Measurements from ENCODE around the gene ACKR4.
A peak's percentile ranks its signal among the peaks of the same experiment; 100 is the strongest.
"Not testable (repeated sequence)": the region's sequence is repeated elsewhere in the genome, so short reads cannot be mapped to it uniquely, and the experiment has no call there.

ACKR4 gene

DNA sequence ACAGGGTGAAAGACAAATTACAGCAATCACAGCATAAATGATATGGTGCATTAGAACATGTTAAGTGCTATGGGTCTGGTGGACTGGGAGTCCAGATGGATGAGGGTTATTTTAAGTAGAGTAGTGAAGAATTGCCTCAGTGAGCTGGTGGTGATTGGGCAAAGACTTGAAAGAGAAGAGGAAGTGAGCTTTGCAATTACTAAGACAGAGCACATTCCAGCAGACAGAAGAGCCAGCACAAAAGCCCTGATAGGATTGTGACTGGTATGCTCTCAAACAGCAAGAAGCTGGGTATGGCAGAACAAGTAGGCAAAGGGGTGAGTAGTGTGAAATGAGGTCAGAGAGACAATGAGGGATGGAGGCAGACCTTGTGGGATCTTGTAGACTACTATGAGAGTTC is 2.1 kb upstream of the ACKR4 start:
- DNase-seq = peak; percentile 30

GRCh38 chr3:132596326-132596725 is 744 bp upstream of the ACKR4 start:
- DNase-seq = no peak

- no peak for DNase-seq
Observed at GRCh38 chr3:132597660-132598059, 590 bp downstream of the ACKR4 start.

GRCh38 chr3:132598181-132598580 is 1.1 kb downstream of the ACKR4 start:
- no peak for DNase-seq

DNA sequence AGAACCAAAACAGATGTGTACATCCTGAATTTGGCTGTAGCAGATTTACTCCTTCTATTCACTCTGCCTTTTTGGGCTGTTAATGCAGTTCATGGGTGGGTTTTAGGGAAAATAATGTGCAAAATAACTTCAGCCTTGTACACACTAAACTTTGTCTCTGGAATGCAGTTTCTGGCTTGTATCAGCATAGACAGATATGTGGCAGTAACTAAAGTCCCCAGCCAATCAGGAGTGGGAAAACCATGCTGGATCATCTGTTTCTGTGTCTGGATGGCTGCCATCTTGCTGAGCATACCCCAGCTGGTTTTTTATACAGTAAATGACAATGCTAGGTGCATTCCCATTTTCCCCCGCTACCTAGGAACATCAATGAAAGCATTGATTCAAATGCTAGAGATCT is 3.5 kb downstream of the ACKR4 start:
- not testable (repeated sequence) for DNase-seq

DNA sequence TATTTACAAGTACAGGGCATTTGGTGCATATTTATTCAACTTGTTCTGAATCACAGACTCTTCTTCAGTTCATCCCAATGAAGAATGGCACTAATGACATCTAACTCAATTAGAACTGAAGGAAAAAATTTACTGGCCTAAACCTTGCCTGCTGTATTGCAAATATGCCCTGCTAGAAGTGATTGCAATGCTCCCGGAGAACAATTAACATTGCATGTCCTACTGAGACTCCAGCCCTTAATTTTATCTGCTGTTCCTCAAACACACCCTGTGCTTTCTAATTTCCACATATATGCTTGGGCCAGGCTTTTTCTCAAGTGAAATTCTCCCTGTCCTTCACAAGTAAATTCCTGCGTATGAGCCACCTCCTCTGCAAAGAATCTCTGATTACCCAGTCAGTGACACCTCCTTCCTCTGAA is 8.3 kb downstream of the ACKR4 start:
- no peak for DNase-seq

- no peak for DNase-seq
Observed at GRCh38 chr3:132606085-132606484, 9.0 kb downstream of the ACKR4 start.

DNA sequence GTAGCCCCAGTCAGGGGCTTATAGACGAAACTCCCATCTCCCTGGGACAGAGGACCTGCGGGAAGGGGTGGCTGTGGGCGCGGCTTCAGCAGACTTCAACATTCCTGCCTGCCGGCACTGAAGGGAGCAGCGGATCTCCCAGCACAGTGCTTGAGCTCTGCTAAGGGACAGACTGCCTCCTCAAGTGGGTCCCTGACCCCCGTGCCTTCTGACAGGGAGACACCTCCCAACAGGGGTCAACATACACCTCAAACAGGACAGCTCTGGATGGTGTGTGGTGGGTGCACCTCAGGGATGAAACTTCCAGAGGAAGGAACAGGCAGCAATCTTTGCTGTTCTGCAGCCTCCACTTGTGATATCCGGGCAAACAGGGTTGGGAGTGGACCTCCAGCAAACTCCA is 9.6 kb downstream of the ACKR4 start:
- not testable (repeated sequence) for DNase-seq

GRCh38 chr3:132615301-132615700 is 18.2 kb downstream of the ACKR4 start:
- DNase-seq = not testable (repeated sequence)

GRCh38 chr3:132615881-132616280 is 18.8 kb downstream of the ACKR4 start:
- DNase-seq = peak; percentile 12

- DNase-seq = no peak
Observed at GRCh38 chr3:132616780-132617179, 19.7 kb downstream of the ACKR4 start.

DNA sequence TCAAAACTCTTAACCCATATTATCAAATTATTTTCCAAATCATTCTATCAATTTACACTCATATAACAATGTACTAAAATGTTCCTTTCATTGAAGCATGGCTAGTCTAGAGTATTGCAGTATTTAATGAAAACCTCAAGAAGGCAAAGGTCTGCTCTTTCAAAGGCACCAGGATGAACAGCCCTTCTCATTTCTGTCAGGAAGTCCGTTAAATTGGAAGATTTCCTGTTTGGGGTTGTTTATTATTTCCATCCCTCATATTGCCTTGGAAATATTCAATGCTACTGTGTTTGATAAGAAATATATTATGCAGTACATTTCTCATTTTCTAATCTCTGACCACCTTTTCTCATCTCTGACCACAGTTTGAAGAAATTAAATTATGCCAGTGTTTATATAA is 25.1 kb downstream of the ACKR4 start:
- DNase-seq = no peak

- no peak for DNase-seq
Observed at GRCh38 chr3:132622761-132623160, 25.7 kb downstream of the ACKR4 start.

GRCh38 chr3:132623646-132624045 is 26.6 kb downstream of the ACKR4 start:
- no peak for DNase-seq

GRCh38 chr3:132624790-132625189 is 27.7 kb downstream of the ACKR4 start:
- no peak for DNase-seq

GRCh38 chr3:132625613-132626012 is 28.5 kb downstream of the ACKR4 start:
- no peak for DNase-seq

DNA sequence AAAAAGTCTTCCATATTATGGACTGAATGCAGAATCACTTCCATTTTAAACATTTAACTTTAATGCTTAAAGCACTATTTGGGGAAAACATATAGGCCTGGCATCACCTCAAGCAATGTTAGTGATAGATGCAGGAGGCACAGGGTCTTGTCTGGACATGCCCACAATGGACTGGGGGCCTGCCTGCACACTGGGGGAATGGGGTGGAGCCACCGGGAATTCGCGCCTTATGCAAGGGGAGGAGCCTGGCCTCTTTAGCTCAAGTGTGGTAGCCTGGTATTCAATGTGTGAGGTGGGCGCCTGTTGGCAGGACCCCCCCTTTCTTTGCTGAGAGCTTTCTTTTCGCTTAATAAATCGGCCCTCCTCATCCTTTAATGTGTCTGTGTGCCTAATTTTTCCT is 29.9 kb downstream of the ACKR4 start:
- no peak for DNase-seq

GRCh38 chr3:132628157-132628556 is 31.1 kb downstream of the ACKR4 start:
- DNase-seq = no peak

GRCh38 chr3:132629928-132630327 is 32.9 kb downstream of the ACKR4 start:
- no peak for DNase-seq

DNA sequence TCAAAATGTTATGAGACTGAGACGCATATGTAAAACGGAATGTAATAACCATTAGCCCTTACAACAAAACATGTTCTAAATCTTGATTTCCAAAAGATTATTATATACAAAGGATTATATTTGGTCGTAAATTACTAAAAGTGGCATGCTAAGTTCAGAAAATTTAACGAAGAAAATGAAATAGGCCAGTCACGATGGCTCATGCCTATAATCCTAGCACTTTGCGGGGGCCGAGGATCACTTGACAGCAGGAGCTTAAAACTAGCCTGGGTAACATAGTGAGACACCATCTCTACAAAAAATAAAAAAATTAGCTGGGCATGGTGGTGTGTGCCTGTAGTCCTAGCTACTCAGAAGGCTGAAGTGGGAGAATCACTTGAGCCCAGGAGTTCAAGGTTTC is 33.5 kb downstream of the ACKR4 start:
- DNase-seq = no peak

DNA sequence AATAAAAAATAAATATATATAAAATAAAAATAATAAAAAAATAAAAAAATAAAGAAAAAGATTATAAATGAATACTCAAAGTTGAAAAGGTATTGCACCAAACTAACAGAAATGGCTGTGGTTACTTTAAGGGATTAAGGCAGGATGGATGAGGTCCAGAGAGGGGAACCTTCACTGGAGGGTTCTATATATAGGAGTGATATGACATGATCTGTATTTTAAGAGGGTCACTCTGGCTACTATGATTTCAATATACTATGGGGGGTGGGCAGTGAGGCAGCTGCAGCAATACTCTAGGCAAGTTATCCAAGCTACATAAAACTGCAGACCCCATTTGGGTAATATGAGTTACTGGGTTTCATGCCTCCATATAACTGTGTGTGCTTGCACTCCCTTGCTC is 38.0 kb downstream of the ACKR4 start:
- DNase-seq = no peak

DNA sequence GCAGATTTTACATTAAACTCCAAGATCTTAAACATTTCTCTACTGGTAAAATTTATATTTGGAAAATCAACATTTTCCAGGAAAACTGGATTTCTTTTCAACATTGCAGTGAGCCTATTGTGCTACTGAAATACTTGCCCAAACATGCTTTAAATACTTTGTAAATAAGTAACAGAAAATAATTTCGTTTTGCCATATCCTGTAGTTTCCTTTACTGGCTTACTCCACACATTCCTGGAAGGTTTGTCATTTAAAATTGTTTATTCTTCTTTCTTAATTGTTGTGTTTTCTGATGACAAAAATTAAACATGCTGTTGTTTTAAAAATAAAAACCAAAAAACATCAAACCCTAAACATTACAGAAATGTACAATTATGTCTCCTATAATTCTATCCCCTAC is 40.5 kb downstream of the ACKR4 start:
- no peak for DNase-seq

- no peak for DNase-seq
Observed at GRCh38 chr3:132638706-132639105, 41.6 kb downstream of the ACKR4 start.

DNA sequence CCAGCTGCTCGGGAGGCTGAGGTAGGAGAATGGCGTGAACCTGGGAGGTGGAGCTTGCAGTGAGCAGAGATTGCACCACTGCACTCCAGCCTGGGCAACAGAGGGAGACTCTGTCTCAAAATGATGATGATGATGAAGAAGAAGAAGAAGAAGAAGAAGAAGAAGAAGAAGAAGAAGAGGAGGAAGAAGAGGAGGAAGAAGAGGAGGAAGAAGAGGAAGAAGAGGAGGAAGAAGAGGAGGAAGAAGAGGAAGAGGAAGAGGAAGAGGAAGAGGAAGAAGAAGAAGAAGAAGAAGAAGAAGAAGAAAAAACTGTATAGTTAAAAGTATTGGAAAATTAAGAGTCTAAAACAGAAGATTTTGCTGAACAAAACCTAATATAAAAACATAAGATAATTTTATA is 44.4 kb downstream of the ACKR4 start:
- DNase-seq = not testable (repeated sequence)

- DNase-seq = peak; percentile 80
Observed at GRCh38 chr3:132641837-132642538, 44.9 kb downstream of the ACKR4 start.

- no peak for DNase-seq
Observed at GRCh38 chr3:132642539-132642847, 45.4 kb downstream of the ACKR4 start.

All from hematopoietic multipotent progenitor cell treated with erythropoietin and hydrocortisone succinate and interleukin-3 and kit ligand, for 4 days (in vitro differentiated cells).